ENCODE measurements around the gene IL33.

DNA sequence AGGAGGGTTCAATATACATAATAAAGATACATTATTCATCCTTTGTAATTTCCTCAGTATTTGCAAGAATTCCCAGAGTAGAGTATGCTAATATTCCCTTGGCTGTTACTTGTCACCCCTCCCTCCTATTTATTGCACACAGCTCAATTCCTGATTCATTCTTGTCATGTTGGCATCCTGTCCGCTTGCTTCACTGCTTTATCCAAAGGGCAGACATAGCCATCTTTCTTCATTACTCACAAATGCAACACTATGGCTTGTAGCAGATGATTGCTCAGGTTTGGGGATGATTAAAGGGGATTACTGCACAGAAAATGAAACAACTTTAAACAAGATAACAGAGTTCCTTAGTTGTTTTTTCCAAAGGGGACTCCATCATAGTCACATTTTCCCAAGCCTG is 1.2 kb upstream of the IL33 start:
- TF ChIP-seq CHD2 (IDR thresholded peaks at IDR 0.05; ENCODE audit: low read length, partially characterized antibody), result no peak
- TF ChIP-seq SIN3A (IDR thresholded peaks at IDR 0.05; ENCODE audit: borderline replicate concordance, low read depth, low read length), result no peak
- TF ChIP-seq, protein P1, sequence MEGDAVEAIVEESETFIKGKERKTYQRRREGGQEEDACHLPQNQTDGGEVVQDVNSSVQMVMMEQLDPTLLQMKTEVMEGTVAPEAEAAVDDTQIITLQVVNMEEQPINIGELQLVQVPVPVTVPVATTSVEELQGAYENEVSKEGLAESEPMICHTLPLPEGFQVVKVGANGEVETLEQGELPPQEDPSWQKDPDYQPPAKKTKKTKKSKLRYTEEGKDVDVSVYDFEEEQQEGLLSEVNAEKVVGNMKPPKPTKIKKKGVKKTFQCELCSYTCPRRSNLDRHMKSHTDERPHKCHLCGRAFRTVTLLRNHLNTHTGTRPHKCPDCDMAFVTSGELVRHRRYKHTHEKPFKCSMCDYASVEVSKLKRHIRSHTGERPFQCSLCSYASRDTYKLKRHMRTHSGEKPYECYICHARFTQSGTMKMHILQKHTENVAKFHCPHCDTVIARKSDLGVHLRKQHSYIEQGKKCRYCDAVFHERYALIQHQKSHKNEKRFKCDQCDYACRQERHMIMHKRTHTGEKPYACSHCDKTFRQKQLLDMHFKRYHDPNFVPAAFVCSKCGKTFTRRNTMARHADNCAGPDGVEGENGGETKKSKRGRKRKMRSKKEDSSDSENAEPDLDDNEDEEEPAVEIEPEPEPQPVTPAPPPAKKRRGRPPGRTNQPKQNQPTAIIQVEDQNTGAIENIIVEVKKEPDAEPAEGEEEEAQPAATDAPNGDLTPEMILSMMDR (IDR thresholded peaks at IDR 0.05), result no peak
- TF ChIP-seq RCOR1 (IDR thresholded peaks at IDR 0.05; ENCODE audit: low read length), result no peak
- TF ChIP-seq, protein P2, sequence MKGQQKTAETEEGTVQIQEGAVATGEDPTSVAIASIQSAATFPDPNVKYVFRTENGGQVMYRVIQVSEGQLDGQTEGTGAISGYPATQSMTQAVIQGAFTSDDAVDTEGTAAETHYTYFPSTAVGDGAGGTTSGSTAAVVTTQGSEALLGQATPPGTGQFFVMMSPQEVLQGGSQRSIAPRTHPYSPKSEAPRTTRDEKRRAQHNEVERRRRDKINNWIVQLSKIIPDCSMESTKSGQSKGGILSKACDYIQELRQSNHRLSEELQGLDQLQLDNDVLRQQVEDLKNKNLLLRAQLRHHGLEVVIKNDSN (IDR thresholded peaks at IDR 0.05; ENCODE audit: borderline replicate concordance, low read depth), result no peak
- TF ChIP-seq SMC3 (IDR thresholded peaks at IDR 0.05; ENCODE audit: low read depth, low read length), result no peak
- TF ChIP-seq, protein P3, sequence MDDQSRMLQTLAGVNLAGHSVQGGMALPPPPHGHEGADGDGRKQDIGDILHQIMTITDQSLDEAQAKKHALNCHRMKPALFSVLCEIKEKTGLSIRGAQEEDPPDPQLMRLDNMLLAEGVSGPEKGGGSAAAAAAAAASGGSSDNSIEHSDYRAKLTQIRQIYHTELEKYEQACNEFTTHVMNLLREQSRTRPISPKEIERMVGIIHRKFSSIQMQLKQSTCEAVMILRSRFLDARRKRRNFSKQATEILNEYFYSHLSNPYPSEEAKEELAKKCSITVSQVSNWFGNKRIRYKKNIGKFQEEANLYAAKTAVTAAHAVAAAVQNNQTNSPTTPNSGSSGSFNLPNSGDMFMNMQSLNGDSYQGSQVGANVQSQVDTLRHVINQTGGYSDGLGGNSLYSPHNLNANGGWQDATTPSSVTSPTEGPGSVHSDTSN (IDR thresholded peaks at IDR 0.05), result no peak
- TF ChIP-seq RFX5 (IDR thresholded peaks at IDR 0.05; ENCODE audit: low read length), result no peak
- no peak for TF ChIP-seq GATA2 (CRISPR knock-in tag; IDR thresholded peaks at IDR 0.05)
- TF ChIP-seq TCF12 (IDR thresholded peaks at IDR 0.05), result no peak

All from SK-N-SH (cell line).